ENCODE data around the gene ZNF483.
A peak's percentile ranks its signal among the peaks of the same experiment; 100 is the strongest.
"Not testable (repeated sequence)": the region's sequence is repeated elsewhere in the genome, so short reads cannot be mapped to it uniquely, and the experiment has no call there.

Gene ZNF483

GRCh38 chr9:111525056-111525977 is at the start of gene ZNF483:
Gene ZNF483 (plus strand): TSS chr9:111525179. CDS start chr9:111527396, 2,217 bp downstream.
- peak; percentile 66 for DNase-seq

- no peak for DNase-seq
These were observed 49.8 kb upstream of the ZNF483 start for GRCh38 chr9:111475195-111475594.

- no peak for DNase-seq
These were observed 47.3 kb upstream of the ZNF483 start for GRCh38 chr9:111477677-111478076.

GRCh38 chr9:111481885-111482636 is 42.9 kb upstream of the ZNF483 start:
- no peak for DNase-seq

- peak; percentile 41 for DNase-seq
These were observed 42.1 kb upstream of the ZNF483 start for GRCh38 chr9:111482694-111483438.

- DNase-seq: peak; percentile 33
These were observed 41.5 kb upstream of the ZNF483 start for GRCh38 chr9:111483439-111483857.

GRCh38 chr9:111483858-111484571 is 41.0 kb upstream of the ZNF483 start, which contains the start of gene ECPAS:
Gene ECPAS (minus strand): TSS chr9:111484383. CDS start chr9:111472918, 11,465 bp downstream.
- DNase-seq: peak; percentile 53

GRCh38 chr9:111484572-111484894 is 40.4 kb upstream of the ZNF483 start:
- no peak for DNase-seq

GRCh38 chr9:111497196-111497595 is 27.8 kb upstream of the ZNF483 start:
- DNase-seq: not testable (repeated sequence)

- DNase-seq: no peak
These were observed 23.9 kb upstream of the ZNF483 start for GRCh38 chr9:111501005-111501562.

- no peak for DNase-seq
These were observed 23.3 kb upstream of the ZNF483 start for GRCh38 chr9:111501648-111502047.

GRCh38 chr9:111502506-111502905 is 22.5 kb upstream of the ZNF483 start:
- no peak for DNase-seq

- DNase-seq: not testable (repeated sequence)
These were observed 13.4 kb upstream of the ZNF483 start for GRCh38 chr9:111511581-111511980.

GRCh38 chr9:111514967-111515366 is 10.0 kb upstream of the ZNF483 start:
- no peak for DNase-seq

GRCh38 chr9:111516061-111516465 is 8.9 kb upstream of the ZNF483 start:
- no peak for DNase-seq

GRCh38 chr9:111524731-111525055 is 286 bp upstream of the ZNF483 start:
- no peak for DNase-seq

- DNase-seq: no peak
These were observed 2.4 kb downstream of the ZNF483 start for GRCh38 chr9:111527347-111527746.

GRCh38 chr9:111529787-111530186 is 4.8 kb downstream of the ZNF483 start:
- DNase-seq: no peak

- no peak for DNase-seq
These were observed 6.7 kb downstream of the ZNF483 start for GRCh38 chr9:111531716-111532115.

GRCh38 chr9:111533099-111533790 is 8.3 kb downstream of the ZNF483 start:
- no peak for DNase-seq

- DNase-seq: no peak
These were observed 17.7 kb downstream of the ZNF483 start for GRCh38 chr9:111542497-111543254.
